WERI-Rb-1 (cell line): ENCODE results near the gene RPRD1B.

Source experiments
- DNase-seq: peaks from one replicate; pipeline ENCODE4 v3.0.0-alpha.2; 2020
- H3K27ac ChIP-seq: fragments of 250-450 bp; sonication (Bioruptor Pico); 2 replicates; pipeline ENCODE4 v1.5.1; 2020; ENCODE audit warnings: mild to moderate bottlenecking, moderate library complexity
- H3K27me3 ChIP-seq: fragments of 250-450 bp; sonication (Bioruptor Pico); 2 replicates; pipeline ENCODE4 v1.5.1; 2021; ENCODE audit warnings: mild to moderate bottlenecking, low read depth, moderate library complexity; ENCODE audit not compliant: insufficient read depth, severe bottlenecking
- H3K36me3 ChIP-seq: fragments of 250-450 bp; sonication (Bioruptor Pico); 2 replicates; pipeline ENCODE4 v1.5.1; 2020; ENCODE audit warnings: mild to moderate bottlenecking, moderate library complexity
- H3K4me3 ChIP-seq: 2 replicates; pipeline ENCODE4 v1.5.1; 2011; ENCODE audit warnings: low read depth, mild to moderate bottlenecking, control low read depth, low read length
- H3K9me3 ChIP-seq: fragments of 250-450 bp; sonication (Bioruptor Pico); 2 replicates; pipeline ENCODE4 v1.5.1; 2021; ENCODE audit warnings: mild to moderate bottlenecking, moderate library complexity; ENCODE audit not compliant: severe bottlenecking
- CTCF ChIP-seq: IDR thresholded peaks from 2 replicates; pipeline ENCODE4 v1.5.1; 2011; ENCODE audit warnings: low read depth, mild to moderate bottlenecking, control low read depth, inconsistent platforms, low read length

The RPRD1B gene

GRCh38 chr20:38117205-38117604 lies 83.7 kb downstream of the RPRD1B start:
- DNase-seq = no peak
- Histone ChIP-seq H3K27me3 (no peaks in the 10 kb centered on the region), H3K36me3 (no peaks in the 10 kb centered on the region), H3K4me3 (no peak overlapping the region), H3K27ac (no peak overlapping the region), H3K9me3 (no peaks in the 10 kb centered on the region)
- TF ChIP-seq CTCF = no peak

DNA sequence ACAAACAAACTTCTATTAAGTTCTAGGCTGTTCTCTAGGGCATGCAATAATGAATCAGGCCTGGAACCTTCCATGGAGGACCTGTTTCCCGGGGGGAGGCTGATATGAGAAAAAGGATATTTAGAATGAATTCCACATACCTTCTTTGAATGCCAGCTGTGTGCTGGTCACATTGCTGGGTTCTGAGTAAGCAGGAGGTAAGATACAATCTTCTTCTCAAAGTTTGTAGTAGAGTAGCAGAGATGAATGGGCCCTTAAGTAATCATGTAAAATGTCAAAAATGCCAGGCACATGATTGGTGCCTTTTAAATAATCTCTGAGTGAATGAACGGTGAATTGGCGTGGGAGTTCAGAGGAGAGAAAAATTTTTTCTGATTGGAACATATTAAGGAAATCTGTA lies 84.1 kb downstream of the RPRD1B start:
- TF ChIP-seq CTCF = no peak
- Histone ChIP-seq H3K27ac (no peak overlapping the region), H3K4me3 (no peak overlapping the region), H3K9me3 (no peaks in the 10 kb centered on the region), H3K27me3 (no peaks in the 10 kb centered on the region), H3K36me3 (no peaks in the 10 kb centered on the region)
- no peak for DNase-seq

DNA sequence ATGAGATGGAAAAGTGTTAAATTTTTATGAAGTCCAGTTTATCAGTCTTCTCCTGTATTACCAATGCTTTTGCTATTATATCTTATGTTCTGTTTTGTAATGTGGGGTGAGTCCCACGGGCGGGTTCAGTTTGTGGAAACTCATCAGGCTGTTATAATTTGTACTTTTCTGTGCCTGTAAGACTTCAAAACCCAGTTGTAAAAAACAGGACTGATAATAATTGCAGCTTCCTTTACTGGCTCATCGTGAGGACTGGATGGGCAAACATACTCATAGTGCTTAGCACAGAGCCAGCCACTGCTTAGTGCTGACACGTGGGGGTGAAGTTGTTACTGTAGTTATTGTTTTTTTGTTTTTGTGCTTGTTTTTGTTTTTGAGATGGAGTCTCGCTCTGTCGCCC lies 85.9 kb downstream of the RPRD1B start:
- no peaks in the 10 kb centered on the region for H3K36me3 ChIP-seq
- no peak for DNase-seq
- no peaks in the 10 kb centered on the region for H3K9me3 ChIP-seq
- no peaks in the 10 kb centered on the region for H3K27me3 ChIP-seq
- H3K4me3 ChIP-seq = no peak overlapping the region
- no peak for TF ChIP-seq CTCF
- H3K27ac ChIP-seq = no peak overlapping the region

- no peak overlapping the region for H3K27ac ChIP-seq
- no peak for TF ChIP-seq CTCF
- H3K36me3 ChIP-seq = no peaks in the 10 kb centered on the region
- DNase-seq = no peak
- no peaks in the 10 kb centered on the region for H3K9me3 ChIP-seq
- no peaks in the 10 kb centered on the region for H3K27me3 ChIP-seq
- H3K4me3 ChIP-seq = no peak overlapping the region
Observed at GRCh38 chr20:38120625-38120988, 87.1 kb downstream of the RPRD1B start.

GRCh38 chr20:38121741-38122140 lies 88.2 kb downstream of the RPRD1B start:
- Histone ChIP-seq H3K27ac (no peak overlapping the region), H3K36me3 (no peaks in the 10 kb centered on the region), H3K27me3 (no peaks in the 10 kb centered on the region), H3K4me3 (no peak overlapping the region), H3K9me3 (no peaks in the 10 kb centered on the region)
- DNase-seq = no peak
- TF ChIP-seq CTCF = no peak

DNA sequence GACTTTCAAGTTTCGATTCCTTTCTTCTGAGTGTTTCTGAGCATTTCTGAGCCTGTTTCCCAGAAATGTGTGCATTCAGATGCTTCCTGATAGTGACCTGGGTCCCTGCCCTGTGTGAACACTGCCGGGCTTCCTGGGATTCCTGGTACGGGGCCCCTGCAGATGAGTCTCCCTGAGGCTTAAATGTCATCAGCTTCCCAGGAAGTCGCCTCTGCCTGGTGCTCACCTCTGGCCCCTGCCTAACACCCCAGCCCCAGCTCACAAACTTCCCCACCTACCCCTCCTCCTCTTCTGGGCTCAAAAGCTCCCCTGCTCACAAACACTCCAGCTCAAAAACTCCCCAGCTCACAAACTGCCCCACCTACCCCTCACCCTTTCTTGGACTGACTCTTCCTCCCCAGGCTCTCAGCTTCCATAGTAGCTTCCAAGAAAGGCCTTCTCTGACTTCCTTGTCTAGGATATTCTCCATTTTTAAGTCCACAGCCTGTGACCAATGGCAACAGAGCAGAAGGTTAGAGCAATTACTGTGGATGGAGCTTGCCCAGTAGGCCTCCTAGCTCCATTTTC lies 89.6 kb downstream of the RPRD1B start:
- H3K27ac ChIP-seq = no peak overlapping the region
- no peaks in the 10 kb centered on the region for H3K27me3 ChIP-seq
- H3K4me3 ChIP-seq = no peak overlapping the region
- no peak for TF ChIP-seq CTCF
- peak; percentile 0 for DNase-seq
- no peaks in the 10 kb centered on the region for H3K9me3 ChIP-seq
- no peaks in the 10 kb centered on the region for H3K36me3 ChIP-seq
